Stimulated activated CD8-positive, alpha-beta memory T cell treated with anti-CD3 and anti-CD28 coated beads, Interleukin-12 subunit alpha, Interleukin-12 subunit beta, amount 100 ng/mL, for 1 hour (primary cell): ENCODE results near the gene KIAA0513.

Source experiments
- DNase-seq: peaks from one replicate; pipeline ENCODE4 v3.0.0-alpha.2; 2020; ENCODE audit warnings: low read depth

Gene KIAA0513

DNA sequence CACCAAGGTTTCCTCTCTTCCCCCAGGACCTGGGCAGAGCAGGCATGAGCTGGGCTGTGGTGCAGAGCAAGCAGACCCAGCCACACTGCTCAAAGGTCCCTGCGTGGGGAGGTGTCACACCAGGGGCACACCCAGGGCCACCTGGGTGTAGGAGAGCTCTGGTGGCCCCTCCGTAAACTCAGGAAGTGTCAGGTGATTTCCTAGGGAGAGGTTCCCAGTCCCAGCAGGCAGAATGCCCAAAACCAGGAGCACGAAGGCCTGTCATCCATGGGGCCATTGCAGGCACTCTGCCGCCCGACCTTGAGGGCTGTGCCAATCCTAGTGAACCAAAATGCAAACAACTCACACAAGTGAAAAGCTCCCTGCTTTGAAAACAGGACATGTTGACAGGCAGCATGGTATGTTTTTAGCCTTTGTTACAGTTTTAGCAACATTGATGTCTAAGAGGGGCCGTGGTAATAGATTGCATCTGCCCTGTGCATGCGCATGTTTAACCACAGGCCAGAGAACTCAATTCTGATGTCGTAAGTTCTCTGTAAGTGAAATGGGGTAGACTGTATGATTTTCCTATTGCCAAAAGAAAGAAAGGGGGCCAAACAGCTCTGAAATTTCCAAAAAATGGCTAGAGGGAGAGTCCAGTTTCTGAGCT lies 63.4 kb downstream of the KIAA0513 start:
- DNase-seq, result no peak

DNA sequence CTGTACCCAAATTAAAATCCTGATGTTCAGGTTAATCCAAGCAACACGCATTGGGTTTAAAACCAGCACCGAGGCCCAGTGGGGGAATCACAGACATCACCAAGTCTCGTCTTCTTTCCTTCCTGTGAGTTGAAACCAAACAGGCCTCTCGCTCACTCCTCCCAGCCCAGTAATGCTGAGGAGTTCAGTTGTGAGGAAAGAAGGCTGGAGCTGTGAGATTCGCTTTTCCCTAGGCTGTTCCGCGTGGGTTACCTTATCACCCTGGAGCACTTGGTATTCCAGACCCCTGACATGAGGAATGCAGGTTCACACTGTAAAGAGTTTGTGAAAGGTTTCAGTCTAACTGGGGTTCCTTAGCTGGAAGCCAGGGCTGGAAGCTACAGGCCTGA lies 63.9 kb downstream of the KIAA0513 start:
- DNase-seq, result no peak

DNA sequence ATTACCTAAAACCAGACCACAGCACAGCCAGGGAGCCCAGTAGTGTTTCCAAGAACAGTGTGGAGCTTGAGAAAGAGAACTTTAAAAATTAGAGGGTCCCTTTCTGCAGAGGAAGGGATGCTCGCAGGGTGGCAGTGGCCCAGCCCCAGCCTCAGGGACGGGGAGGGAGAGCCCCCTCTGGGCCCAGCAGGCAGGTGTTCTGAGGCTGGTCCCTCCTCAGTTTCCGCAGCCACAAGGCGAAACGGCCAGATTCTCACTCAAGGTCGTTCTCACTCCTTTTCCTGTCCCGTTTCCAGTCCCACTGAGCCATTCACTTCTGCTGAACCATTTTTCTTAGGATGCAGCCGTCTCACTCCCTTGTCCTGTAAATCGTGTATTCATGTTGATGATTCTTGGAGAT lies 64.7 kb downstream of the KIAA0513 start:
- DNase-seq, result no peak

DNA sequence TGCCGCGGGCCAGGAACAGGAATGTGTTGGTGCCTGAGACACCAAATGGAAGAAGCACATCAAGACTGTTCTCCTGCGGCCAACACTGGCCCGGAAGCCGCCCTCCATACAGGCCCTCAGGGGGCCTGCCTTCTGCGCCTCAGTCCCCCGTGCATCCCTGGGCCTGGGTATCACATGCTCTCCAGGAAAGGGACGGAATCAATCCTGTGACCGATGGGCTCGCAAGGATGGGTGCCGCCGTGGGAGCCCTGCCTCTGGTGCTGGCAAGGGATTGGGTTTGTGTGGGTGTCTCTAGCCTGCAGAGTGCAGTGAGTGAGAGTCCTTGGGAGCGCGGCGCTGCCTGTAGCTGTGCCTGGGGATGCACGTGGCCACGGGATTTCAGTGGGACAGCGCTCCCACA lies 65.3 kb downstream of the KIAA0513 start:
- no peak for DNase-seq

DNA sequence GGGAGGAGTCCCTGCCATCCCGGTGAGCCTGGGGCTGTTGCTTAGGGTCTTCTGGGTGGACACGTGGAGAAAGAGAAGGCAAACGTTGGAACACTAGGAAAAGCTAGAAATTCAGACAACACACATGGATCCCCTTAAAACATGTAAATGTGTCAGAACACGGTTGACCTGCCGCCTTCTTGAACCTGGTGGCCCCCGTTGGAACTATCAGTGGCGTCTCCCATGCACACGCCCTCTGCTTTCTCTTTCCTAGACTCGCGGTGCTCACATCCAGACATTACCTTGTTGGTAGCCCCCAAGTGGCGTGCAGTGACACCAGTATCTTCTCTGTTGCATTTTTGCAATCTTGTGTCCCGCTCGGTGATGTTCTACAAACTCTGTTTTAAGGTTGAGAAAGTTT lies 66.1 kb downstream of the KIAA0513 start:
- DNase-seq, result no peak

DNA sequence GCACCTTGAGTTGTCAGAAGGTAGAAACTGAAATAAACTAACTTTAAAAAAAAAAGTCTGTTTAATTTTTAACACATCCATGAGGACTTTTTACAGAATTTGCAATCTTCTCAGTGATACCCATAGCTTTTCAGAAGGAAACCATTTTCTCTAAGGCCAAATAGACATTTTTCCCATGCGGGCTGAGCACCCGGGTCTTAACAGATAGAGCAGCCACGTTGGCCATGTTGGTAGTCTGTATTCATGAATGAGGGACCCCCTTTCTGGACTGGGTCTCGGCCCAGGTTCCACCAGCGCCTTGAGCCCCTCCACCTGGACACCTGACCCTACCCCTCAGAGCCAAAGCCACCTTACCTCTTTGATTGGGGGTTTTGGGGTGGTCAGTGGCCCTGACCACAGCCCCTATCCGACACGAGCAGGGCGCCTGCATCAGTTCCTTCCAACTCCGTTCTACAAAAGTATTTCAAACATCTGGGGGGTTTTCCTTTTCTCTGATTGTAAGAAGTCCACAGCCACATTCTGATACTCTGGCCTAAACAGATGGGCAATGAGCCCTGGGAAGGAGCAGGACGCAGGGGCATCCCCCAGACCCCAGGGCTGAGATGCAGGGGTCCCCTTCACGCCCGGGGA lies 66.7 kb downstream of the KIAA0513 start:
- no peak for DNase-seq

DNA sequence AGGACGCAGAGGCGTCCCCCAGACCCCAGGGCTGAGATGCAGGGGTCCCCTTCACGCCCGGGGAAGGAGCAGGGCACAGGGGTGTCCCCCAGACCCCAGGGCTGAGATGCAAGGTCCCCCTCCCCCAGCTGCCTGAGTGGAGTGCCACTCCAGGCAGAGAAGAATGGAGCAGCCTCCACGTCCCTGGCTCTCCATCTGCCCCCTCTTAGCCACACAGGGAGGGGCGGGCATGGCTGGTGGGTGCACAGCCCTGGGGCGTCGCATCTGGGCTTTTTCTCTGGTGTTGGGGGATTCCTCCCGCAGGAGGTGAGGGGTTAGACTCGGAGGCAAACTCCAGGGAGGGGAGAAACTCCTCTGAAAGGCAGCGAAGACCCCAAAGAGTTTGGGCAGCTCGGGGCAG lies 67.2 kb downstream of the KIAA0513 start:
- DNase-seq, result no peak

DNA sequence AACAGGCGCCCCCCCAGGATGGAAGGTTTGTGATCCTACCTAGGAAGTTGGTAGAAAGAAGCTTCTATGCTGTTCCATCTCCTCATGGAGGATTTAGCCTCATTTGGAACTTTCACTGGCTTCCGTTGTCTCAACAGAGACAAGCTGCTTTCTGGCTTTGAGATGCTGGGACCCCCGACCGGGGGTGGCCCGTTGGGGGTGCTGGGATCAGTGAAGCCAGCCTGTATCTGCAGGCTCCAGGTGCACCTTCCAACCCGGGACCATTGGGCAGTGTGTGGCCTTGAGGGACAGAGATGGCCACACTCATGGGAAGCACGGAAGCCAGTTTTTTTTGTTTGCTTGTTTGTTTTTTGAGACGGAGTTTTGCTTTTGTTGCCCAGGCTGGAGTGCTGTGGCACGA lies 69.3 kb downstream of the KIAA0513 start:
- DNase-seq, result no peak

DNA sequence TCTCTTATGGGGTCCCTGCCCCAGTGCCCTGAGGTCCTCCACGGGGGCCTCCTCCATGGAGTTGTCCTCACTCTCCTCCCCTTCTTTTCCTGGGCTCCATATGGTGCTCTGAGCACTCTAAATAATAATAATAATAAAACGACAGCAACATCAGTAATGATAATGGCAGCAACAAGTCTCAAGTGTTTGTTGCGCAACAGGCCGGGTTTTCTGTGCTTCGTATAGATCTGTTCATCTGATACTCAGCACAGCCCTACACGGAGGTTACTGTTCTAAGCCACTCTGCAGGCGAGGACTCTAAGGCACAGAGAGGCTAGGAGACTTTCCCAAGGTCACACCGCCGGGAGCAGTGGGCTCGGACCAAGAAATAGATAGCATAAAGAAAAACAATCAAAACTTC lies 71.0 kb downstream of the KIAA0513 start:
- DNase-seq, result no peak

DNA sequence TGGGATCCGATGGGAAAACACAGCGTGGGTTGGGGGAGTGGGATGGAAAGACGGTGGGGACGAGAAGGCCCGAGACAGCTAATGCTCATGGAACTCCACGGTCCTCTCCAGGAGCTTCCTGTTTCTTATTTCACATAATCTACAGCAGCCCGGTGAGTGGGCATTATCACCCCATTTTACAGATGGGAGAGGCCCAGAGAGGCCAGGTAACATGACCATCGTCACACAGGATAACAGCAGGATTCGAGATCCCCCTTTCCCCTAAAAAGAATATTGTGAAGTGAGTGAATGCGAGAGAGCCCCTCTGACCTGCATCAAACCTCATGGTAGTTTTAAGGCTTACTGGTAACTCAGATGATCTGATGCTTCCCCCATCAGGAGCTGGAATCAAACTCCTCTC lies 72.7 kb downstream of the KIAA0513 start:
- no peak for DNase-seq

DNA sequence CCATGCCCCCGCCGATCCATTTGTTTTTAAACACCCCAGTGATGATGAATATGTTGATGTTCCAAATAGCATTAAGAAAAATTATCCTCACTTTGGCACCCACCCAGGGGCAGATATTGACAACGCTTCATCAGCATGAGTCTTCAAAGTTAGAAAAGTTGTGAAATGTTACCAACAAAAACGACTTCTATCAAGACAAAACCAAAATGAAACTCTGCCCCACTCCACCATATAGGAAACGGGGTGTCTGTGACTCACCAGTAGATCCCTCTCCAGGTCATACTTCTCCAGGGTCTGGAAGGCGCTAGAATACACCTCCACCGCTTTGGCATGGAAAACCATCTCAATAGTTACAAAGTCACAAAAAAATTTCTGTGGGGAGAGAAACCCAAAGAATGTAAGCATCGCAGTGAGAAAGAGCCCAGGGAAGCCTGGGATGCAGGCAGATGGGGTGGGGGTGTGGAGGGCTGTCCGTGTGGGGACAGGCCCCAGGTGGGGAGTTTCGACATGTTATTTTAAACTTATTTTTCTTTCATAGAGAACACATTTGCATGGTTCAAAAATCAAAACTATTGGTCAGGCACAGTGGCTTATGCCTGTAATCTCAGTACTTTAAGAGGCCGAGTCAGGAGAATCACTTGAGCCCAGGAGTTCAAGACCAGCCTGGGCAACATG lies 74.5 kb downstream of the KIAA0513 start:
- DNase-seq, result no peak

DNA sequence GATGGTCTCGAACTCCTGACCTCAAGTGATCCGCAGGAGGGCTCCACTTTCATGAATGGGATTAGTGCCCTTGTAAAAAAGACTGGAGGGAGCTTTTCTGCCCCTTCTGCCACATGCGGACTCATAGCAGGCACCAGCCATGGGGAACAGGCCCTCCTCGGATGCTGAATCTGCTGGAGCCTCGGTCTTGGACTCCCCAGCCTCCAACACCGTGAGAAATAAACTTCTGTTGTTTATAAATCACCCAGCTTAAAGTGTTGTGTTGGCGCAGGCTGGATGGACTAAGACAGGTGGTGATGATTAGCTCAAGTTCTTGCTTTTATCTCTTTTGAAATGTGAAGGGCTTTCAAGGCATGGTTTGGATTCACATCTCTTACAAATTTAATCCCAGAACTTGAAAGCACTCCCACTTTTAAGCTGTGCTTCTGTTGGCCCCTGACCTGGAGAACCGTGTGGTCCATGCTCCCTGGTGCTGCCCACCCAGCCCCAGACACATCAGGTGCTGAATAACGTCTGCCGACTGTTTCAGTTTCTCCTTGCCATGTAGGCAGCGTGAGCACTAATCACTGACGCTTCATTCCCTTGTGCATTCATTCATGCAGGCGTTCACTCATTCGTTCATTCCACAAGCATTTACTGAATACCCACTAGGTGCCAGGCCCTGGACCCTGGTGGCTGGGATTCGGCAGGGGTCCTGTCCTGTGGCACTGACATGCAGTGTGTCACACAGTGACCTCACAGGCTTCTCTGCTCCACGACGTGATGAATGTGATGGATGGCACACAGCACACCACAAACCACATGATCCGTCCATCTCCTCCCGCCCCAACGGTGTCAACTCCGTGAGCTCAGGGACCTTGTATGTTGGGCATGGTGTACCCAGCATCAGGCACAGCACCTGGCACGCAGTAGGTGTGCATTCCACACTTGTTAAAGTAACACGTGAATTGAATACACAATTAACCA lies 75.8 kb downstream of the KIAA0513 start:
- no peak for DNase-seq

DNA sequence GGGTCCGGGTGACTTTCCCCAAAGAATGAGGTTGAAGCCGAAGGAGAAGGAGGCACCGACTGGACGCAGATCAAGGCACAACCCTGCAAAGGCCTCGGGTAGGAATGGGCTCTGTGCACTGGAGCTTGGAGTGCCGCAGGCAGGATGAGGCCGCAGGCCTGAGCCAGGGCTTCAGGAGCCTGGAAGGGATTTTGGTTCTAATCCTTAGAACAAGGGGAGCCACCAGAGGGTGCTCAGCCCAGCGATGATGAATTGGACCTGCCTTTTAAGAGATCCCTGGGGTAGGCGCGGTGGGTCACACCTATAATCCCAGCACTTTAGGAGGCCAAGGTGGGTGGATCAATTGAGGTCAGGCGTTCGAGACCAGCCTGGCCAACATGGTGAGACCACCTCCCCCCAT lies 76.6 kb downstream of the KIAA0513 start:
- DNase-seq, result no peak

DNA sequence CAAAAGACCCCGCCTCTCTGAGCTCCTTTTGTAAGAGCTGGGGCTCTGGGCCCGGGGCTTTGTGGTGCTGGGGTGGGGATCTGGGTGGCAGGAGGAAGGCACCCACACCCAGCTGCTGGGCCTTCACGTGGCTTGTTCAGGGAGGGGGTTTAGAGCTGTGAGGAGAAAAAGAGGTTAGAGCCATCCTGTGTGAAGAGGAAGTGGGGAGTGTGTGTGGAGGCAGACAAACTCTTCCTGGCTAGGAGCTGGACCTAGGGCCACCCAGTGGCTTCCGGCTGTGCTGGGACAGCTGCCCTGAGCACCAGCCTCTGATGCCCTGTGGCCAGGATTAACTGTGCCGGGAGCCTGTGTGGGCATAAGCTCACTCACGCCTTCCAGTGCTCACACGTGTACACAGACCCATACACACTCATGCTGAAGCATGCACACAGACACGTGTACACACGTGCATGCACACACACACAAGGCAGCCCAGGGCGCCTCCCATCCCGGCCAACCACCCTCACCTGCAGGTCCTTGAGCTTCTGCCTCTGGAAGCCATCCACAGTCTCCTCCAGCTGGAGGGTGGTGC lies 77.3 kb downstream of the KIAA0513 start:
- peak; percentile 15 for DNase-seq

DNA sequence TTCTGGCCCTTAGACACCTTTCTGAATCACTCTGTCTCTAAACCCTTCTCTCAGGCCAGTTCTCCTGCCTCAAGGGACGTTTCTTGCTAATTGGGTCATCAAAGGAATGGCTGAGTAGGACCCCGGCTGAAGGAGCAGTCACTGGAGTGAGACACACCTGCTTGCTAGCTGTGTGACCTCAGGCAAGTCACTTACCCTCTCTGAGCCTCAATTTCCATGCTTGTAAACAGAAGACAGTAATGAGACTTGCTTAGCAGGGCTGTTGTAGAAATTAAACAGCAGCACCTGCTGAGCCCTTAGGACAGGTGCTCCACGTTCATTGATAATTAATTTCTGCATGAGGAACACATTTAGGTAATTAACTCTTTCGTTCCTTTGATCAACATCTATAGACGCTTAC lies 77.9 kb downstream of the KIAA0513 start:
- no peak for DNase-seq

DNA sequence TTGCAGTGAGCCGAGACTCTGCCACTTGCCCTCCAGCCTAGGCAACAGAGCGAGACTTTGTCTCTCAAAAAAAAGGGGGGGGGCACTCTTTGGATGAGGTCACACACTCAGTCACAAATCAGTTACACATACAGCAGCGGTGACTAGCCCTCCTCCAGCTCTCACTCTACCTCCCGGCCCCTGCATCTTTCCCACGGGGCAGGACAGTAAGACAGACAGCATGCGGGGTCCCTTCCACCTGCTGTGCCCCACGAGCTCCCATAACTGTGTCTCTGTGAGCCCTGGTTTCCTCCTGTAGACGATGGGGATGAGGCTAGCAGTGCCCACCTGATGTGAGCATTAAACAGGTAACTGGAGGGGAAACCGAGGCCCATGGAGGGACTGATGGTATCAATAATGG lies 79.5 kb downstream of the KIAA0513 start:
- DNase-seq, result no peak

DNA sequence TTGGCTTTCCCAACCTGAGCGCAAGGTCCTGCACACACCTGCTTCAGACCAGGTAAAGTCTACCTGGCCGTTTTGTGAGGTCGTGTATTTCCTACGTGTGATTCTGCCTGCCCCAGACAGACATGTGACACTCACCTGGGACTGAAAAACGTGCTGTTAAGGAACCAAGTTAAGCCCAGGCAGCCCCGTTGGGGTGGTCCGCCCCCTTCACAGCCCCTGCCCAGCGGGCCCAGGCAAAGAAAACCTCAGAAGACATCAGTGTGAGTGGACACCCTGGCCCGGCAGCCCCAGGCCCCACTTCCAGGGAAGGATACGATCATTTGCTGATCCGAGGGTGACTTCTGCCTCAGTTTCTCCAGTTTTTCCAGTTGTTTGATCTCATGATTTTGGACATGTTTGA lies 79.9 kb downstream of the KIAA0513 start:
- DNase-seq, result no peak

DNA sequence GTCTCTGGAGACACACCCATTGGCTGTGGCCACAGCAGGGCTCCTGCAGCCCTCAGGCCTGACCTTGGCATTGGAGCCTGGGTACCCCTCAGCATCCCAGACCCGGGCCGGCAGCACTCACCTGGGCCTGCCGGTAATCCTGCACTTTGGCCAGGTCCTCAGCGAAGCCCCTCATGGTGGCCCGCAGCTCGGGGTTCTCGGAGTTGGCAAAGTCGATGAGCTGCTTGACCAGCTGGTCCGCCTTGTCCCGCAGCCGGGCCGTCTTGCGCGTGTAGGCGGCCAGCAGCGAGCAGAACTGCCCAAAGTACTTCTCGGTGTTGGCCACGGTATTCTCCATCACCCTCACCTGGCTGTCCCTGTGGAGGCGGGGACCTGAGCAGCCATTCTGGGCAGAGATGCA lies 82.5 kb downstream of the KIAA0513 start:
- DNase-seq, result no peak

DNA sequence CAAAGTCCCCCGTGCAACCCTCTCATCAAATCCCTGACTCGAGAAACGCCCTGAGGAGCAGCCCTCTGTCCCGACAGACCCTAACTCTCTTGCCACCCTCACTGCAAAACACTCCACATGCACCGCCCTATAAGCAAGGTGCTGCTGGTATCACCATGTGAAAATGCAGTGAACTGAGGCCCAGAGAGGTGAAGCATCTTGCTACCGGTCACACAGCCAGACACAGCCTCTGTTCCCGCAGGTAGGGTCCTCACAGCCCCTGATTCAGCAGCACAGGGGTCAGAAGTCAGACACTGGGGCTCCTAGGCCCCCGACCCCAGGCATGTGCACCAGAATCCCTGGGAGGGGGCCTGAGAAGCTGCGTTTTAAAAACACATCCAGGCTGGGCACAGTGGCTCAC lies 83.6 kb downstream of the KIAA0513 start:
- DNase-seq, result no peak

DNA sequence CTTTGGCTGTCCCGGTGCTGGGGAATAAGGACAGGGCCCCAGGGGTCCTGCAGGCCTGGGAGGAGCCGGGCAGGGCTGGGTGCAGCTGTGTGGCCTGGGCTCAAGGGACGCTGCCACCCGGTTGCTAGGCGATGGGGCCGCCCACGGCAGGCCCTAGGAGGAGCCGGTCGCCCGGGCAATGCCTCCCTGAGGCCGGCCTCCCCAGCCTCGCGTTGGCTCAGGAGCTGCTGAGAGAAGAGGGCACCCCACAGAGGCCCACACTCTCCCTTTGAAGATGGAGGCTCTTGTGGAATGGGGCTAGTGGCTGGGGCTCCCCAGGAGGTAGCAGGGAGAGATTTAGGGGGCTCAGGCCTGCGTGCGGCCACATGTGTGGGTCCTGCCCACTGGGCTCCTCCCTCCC lies 84.8 kb downstream of the KIAA0513 start, which contains the start of gene CIBAR2:
TSS of gene CIBAR2 (minus strand) at position 109 of the 400 bp plus-strand sequence. CDS start 120 bp downstream, outside the sequence.
- no peak for DNase-seq

DNA sequence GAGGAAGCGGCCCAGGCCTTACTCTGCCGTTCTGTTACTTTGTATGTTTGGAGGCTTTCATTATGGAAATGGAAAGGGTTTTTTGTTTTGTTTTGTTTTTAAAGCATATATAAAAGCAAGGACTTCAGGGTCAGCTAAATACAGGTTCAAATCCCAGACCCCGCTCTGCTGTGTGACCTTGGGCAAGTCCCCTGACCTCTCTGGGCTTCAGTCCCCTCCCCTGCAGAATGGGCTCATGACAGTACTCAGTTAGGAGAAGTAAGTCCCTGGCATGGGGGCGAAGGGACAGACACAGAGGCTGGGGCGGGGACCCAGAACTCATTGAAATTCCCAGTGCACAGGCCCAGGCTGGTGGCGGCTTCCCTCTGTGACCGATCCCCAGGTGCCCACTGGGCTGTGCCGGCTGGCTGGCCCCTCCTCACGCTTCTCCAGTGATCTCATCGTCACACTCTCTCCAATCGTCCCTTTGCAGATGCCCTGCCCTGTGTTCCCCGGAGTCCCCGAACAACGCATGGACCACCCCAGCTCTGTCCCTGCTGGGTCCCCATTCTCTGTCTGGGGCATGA lies 85.7 kb downstream of the KIAA0513 start:
- DNase-seq, result no peak

DNA sequence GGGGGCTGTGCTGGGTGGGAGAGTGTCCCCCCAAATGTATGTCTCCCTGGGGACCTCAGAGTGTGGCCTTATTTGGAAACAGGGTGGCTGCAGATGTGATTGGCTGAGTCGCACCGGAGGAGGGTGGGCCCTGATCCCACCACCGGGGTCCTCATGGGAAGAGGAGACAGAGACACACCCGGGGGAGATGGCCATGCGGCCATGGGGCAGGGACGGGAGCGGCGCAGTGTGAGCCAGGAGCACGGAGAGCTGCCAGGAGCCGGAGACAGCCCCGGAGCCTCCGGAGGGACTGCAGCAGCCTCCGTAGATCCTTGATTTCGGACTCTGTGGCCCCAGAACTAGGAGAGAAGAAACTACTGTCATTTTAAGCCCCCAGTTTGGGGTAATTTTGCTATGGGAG lies 86.3 kb downstream of the KIAA0513 start:
- no peak for DNase-seq
